ENCODE data around the gene AKR1B1.

- TF ChIP-seq CTCF (IDR thresholded peaks at IDR 0.05) = no peak
- no peak for TF ChIP-seq POLR2A (IDR thresholded peaks at IDR 0.05)
Measured at GRCh38 chr7:134440067-134440466, 18.8 kb downstream of the AKR1B1 start.

Measured in esophagus squamous epithelium (tissue), 4 donors.